Measurements from ENCODE around the gene FLNB.

Gene FLNB

GRCh38 chr3:58073301-58074108 lies 65.3 kb downstream of the FLNB start:
- DNase-seq (ENCODE audit: low read depth in 2 of 3, low spot score in 1 of 3), result no peak

GRCh38 chr3:58074116-58074715 lies 66.0 kb downstream of the FLNB start:
- DNase-seq (ENCODE audit: low read depth in 2 of 3, low spot score in 1 of 3), result no peak

- peak in 2 of 3 donors; percentile 6 to 12 for DNase-seq (ENCODE audit: low read depth in 2 of 3, low spot score in 1 of 3)
Observed at GRCh38 chr3:58074997-58075396, 66.8 kb downstream of the FLNB start.

- DNase-seq (ENCODE audit: low read depth in 2 of 3, low spot score in 1 of 3), result no peak
Observed at GRCh38 chr3:58077596-58078285, 69.5 kb downstream of the FLNB start.

- DNase-seq (ENCODE audit: low read depth in 2 of 3, low spot score in 1 of 3), result no peak
Observed at GRCh38 chr3:58078610-58079009, 70.4 kb downstream of the FLNB start.

- DNase-seq (ENCODE audit: low read depth in 2 of 3, low spot score in 1 of 3), result no peak
Observed at GRCh38 chr3:58079773-58080172, 71.6 kb downstream of the FLNB start.

- DNase-seq (ENCODE audit: low read depth in 2 of 3, low spot score in 1 of 3), result no peak
Observed at GRCh38 chr3:58082047-58082446, 73.8 kb downstream of the FLNB start.

GRCh38 chr3:58084166-58084565 lies 75.9 kb downstream of the FLNB start:
- DNase-seq (ENCODE audit: low read depth in 2 of 3, low spot score in 1 of 3), result no peak

GRCh38 chr3:58084788-58085543 lies 76.7 kb downstream of the FLNB start:
- no peak for DNase-seq (ENCODE audit: low read depth in 2 of 3, low spot score in 1 of 3)

- no peak for DNase-seq (ENCODE audit: low read depth in 2 of 3, low spot score in 1 of 3)
Observed at GRCh38 chr3:58085616-58086015, 77.4 kb downstream of the FLNB start.

GRCh38 chr3:58088501-58088900 lies 80.3 kb downstream of the FLNB start:
- no peak for DNase-seq (ENCODE audit: low read depth in 2 of 3, low spot score in 1 of 3)

- DNase-seq (ENCODE audit: low read depth in 2 of 3, low spot score in 1 of 3), result no peak
Observed at GRCh38 chr3:58090351-58090750, 82.1 kb downstream of the FLNB start.

- DNase-seq (ENCODE audit: low read depth in 2 of 3, low spot score in 1 of 3), result no peak
Observed at GRCh38 chr3:58092521-58092920, 84.3 kb downstream of the FLNB start.

- DNase-seq (ENCODE audit: low read depth in 2 of 3, low spot score in 1 of 3), result no peak
Observed at GRCh38 chr3:58093574-58094195, 85.5 kb downstream of the FLNB start.

GRCh38 chr3:58094657-58095056 lies 86.4 kb downstream of the FLNB start:
- no peak for DNase-seq (ENCODE audit: low read depth in 2 of 3, low spot score in 1 of 3)

GRCh38 chr3:58095603-58096138 lies 87.4 kb downstream of the FLNB start:
- DNase-seq (ENCODE audit: low read depth in 2 of 3, low spot score in 1 of 3), result no peak

GRCh38 chr3:58098531-58098930 lies 90.3 kb downstream of the FLNB start:
- DNase-seq (ENCODE audit: low read depth in 2 of 3, low spot score in 1 of 3), result no peak

GRCh38 chr3:58099865-58100264 lies 91.6 kb downstream of the FLNB start:
- no peak for DNase-seq (ENCODE audit: low read depth in 2 of 3, low spot score in 1 of 3)

- DNase-seq (ENCODE audit: low read depth in 2 of 3, low spot score in 1 of 3), result no peak
Observed at GRCh38 chr3:58101499-58102389, 93.5 kb downstream of the FLNB start.

- DNase-seq (ENCODE audit: low read depth in 2 of 3, low spot score in 1 of 3), result no peak
Observed at GRCh38 chr3:58102390-58102750, 94.1 kb downstream of the FLNB start.
